ENCODE measurements around the gene SORCS2.

DNA sequence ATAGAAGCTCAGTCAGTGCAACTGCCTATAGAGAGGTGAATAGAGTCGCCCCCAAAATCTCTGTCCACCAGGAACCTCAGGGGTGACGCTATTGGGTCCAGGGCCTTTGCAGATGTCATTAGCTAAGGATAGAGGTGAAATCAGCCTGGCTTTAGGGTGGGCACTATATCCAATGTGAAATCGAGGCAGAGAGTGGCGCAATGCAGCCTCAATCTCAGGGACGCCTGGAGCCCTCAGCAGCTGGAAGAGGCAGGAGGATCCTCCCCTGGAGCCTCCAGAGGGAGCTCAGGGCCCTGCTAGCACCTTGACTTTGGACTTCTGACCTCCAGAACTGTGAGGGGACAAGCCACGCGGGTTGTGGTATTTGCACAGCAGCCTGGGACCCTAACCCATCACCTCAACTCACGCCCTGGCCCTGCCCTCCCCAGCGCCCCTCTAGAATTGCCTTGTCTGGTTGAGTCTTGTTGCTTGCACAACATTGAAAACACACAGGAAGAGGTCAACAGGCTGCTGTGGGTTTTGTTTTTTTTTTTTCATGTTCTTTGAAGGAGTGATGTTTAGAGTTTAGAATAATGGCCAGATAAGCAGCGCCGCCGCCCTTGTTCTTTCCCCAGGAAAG lies 331.8 kb downstream of the SORCS2 start:
- no peak for TF ChIP-seq CTCF (IDR thresholded peaks at IDR 0.05; ENCODE audit: borderline replicate concordance, extremely low read depth, low read length, poor library complexity, severe bottlenecking)
- no peak for TF ChIP-seq EZH2 (IDR thresholded peaks at IDR 0.05; ENCODE audit: borderline replicate concordance, low read depth, low read length, severe bottlenecking)
